ENCODE data around the gene OSBPL2.

DNA sequence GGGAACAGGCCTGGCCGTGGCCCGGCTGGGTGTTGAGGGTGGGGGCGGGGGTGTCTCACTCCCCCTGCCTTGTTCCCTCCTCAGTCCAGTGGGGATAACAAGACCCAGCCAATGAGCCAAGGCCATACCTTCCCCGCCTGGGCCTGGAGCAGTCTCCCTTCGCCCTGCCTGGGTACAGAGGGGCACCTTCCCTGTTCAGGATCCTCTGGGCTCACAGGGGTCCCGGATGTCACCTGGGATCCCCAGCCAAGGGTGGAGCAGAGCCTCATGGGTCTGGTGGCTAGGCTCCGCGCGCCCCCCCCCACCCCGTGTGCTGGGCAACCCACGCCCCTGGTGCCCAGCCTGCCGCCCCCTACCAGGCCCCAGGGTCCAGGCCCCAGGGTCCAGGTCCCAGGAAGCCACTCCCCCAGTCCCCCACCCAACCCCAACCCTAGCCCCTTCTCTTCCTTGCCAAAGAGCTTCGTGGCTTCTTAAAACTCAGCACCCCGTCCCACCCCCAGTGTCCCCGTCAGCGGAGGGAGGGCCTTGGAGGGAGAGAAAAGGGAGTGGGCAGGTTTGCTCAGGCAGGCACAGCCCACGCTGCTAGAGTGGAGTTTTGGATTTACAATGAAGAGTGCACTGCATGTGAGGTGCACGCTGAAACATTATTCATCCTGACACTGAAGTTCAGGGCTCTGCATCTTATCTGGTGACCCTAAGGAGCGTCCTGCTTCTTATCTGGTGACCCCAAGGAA lies 30.1 kb upstream of the OSBPL2 start:
- TF ChIP-seq, protein P1, sequence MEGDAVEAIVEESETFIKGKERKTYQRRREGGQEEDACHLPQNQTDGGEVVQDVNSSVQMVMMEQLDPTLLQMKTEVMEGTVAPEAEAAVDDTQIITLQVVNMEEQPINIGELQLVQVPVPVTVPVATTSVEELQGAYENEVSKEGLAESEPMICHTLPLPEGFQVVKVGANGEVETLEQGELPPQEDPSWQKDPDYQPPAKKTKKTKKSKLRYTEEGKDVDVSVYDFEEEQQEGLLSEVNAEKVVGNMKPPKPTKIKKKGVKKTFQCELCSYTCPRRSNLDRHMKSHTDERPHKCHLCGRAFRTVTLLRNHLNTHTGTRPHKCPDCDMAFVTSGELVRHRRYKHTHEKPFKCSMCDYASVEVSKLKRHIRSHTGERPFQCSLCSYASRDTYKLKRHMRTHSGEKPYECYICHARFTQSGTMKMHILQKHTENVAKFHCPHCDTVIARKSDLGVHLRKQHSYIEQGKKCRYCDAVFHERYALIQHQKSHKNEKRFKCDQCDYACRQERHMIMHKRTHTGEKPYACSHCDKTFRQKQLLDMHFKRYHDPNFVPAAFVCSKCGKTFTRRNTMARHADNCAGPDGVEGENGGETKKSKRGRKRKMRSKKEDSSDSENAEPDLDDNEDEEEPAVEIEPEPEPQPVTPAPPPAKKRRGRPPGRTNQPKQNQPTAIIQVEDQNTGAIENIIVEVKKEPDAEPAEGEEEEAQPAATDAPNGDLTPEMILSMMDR (IDR thresholded peaks at IDR 0.05): no peak
- no peak for TF ChIP-seq EZH2 (IDR thresholded peaks at IDR 0.05; ENCODE audit: borderline replicate concordance, insufficient read depth, low read depth, low read length, poor library complexity, severe bottlenecking)
